Testis (tissue), 3 donors: Measurements from ENCODE around the gene NDRG2. TPM values are rescaled to one million over a fixed set of nuclear protein-coding genes. Genes with fewer than 3 reads are reported as not detected.
"Not testable (repeated sequence)": the region's sequence is repeated elsewhere in the genome, so short reads cannot be mapped to it uniquely, and the experiment has no call there.

Experiments
- DNase-seq: peaks from one replicate; pipeline ENCODE4 v3.0.0-alpha.2; 2019
- H3K27ac ChIP-seq, 2 donors: fragments of 200-600 bp; sonication (generic); one replicate each; pipeline ENCODE4 v1.5.1; 2019
- H3K27me3 ChIP-seq: fragments of 200-600 bp; sonication (generic); one replicate; pipeline ENCODE4 v1.5.1; 2019
- H3K36me3 ChIP-seq: fragments of 200-600 bp; sonication (generic); one replicate; pipeline ENCODE4 v1.5.1; 2017; ENCODE audit warnings: low read depth; ENCODE audit errors: missing control alignments
- H3K4me1 ChIP-seq: fragments of 200-600 bp; sonication (generic); one replicate; pipeline ENCODE4 v1.5.1; 2019
- H3K4me3 ChIP-seq, 2 donors: fragments of 200-600 bp; sonication (generic); one replicate each; pipeline ENCODE4 v1.5.1; 2017 to 2019
- H3K9me3 ChIP-seq: fragments of 200-600 bp; sonication (generic); one replicate; pipeline ENCODE4 v1.5.1; 2017
- POLR2A ChIP-seq: fragments of 450-650 bp; IDR thresholded peaks from one replicate; pipeline ENCODE4 v1.6.1; 2017; ENCODE audit warnings: antibody characterized with exemption, mild to moderate bottlenecking, moderate library complexity
- WGBS, 2 donors: methylation state at CpG; one replicate each; pipeline ENCODE4 v1.1.5; 2018; 5-methylcytosine and 5-hydroxymethylcytosine counted together
- intact Hi-C: fragments of 100-400 bp; cut with DNase I; formaldehyde crosslinking; loops from one replicate; pipeline ENCODE4 v1.15.1; 2023; ENCODE audit warnings: low total_unique reads
- polyA plus RNA-seq: library from polyadenylated mRNA; stranded (reverse); fragments of 350-450 nt; fragmentation: Illumina TruSeq; extraction: RNeasy Lipid Tissue Mini Kit (QIAGEN cat#74804); gene quantifications from one replicate; pipeline ENCODE4 v1.2.3, GENCODE V29; 2014; ENCODE audit warnings: low read depth, low replicate concordance; ENCODE audit not compliant: insufficient read depth
- total RNA-seq, 2 donors: library from RNA; depleted of rRNA; stranded (reverse); fragments of >200 nt; gene quantifications; one replicate each; pipeline ENCODE4 v1.2.3, GENCODE V29; 2016
- TF ChIP-seq, protein P1 (sequence below), 3 experiments: fragments of 450-650 bp in 2 of 3; fragments of 200-600 bp in 1 of 3; sonication (generic) in 1 of 3; IDR thresholded peaks; one replicate each; pipeline ENCODE4 v1.5.1; 2016 to 2019; ENCODE audit warnings: antibody characterized with exemption in 3 of 3, mild to moderate bottlenecking in 2 of 3, moderate library complexity in 1 of 3

The NDRG2 gene
- total and polyA plus RNA-seq, 3 donors from 2014 or later: 85.6 to 106 (median 98.4) TPM

DNA sequence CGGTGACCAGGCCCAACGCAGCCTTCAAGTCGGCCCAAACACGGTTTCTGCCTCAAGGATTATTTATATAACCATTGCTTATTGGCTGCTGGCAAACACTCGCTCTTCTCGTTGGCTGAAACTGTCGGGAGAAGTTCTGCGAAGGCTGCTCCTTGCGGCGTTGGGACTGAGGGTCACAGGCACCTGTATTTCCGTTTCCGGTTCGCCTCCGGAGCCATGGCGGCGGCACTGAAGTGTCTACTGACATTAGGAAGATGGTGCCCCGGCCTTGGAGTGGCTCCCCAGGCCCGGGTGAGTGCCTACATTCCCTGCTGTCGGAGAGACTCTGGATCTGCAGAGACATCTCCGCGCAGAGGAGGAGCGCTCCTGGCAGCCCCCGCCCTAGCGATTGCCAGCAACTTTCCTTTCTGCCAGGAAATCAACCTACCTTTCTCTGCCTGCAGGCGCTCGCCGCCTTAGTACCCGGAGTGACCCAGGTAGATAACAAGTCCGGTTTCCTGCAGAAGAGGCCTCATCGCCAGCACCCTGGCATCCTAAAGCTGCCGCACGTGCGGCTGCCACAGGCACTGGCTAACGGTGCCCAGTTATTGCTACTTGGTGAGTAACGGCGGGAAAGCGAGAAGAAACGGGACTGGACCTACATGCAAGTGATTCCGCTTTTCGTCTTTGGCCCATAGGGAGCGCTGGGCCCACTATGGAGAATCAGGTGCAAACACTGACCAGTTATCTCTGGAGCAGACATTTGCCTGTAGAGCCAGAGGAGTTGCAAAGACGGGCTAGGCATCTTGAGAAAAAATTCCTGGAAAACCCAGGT lies 34.9 kb downstream of the NDRG2 start, which contains the start of gene METTL17:
METTL17 (plus strand) TSS at position 194 of the 814 bp plus-strand sequence; CDS start at position 217, 23 bp downstream.
- H3K36me3 ChIP-seq: no peaks in the 10 kb centered on the region
- 0% methylated on average over 9 to 40 of the region's 42 CpGs for WGBS, 2 donors
- H3K27ac ChIP-seq: peak within 1 kb of the TSS; percentile 65 to 84
- H3K27me3 ChIP-seq: no peaks in the 10 kb centered on the region
- no peaks in the 10 kb centered on the region for H3K9me3 ChIP-seq
- intact Hi-C loops: no loop called here
- DNase-seq: peak; percentile 97
- peak within 1 kb of the TSS; percentile 72 to 97 for H3K4me3 ChIP-seq
- TF ChIP-seq, protein P1, sequence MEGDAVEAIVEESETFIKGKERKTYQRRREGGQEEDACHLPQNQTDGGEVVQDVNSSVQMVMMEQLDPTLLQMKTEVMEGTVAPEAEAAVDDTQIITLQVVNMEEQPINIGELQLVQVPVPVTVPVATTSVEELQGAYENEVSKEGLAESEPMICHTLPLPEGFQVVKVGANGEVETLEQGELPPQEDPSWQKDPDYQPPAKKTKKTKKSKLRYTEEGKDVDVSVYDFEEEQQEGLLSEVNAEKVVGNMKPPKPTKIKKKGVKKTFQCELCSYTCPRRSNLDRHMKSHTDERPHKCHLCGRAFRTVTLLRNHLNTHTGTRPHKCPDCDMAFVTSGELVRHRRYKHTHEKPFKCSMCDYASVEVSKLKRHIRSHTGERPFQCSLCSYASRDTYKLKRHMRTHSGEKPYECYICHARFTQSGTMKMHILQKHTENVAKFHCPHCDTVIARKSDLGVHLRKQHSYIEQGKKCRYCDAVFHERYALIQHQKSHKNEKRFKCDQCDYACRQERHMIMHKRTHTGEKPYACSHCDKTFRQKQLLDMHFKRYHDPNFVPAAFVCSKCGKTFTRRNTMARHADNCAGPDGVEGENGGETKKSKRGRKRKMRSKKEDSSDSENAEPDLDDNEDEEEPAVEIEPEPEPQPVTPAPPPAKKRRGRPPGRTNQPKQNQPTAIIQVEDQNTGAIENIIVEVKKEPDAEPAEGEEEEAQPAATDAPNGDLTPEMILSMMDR (IDR thresholded peaks at IDR 0.05): peak in 1 of 3 experiments; percentile 17
- TF ChIP-seq POLR2A: no peak
- peaks cover 13% of the 10 kb centered on the region for H3K4me1 ChIP-seq

DNA sequence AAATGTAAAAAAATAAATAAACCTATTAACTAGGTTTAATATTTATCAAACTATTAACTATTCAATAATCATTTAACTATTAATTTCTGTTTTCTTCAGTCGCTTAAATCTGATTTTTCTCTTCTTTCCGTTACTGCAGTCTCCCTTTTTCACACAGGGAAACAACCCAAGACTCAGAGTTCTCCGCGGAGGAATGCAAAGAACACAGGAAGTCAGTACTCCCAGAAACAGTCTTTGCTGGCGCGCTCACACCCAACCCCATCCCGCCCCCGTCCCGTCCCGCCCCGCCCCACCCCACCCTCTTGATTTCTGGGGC lies 35.4 kb downstream of the NDRG2 start:
- Histone ChIP-seq H3K27me3 (no peaks in the 10 kb centered on the region), H3K27ac (peak overlapping the region; percentile 65 to 84), H3K9me3 (no peaks in the 10 kb centered on the region), H3K4me1 (peaks cover 13% of the 10 kb centered on the region), H3K36me3 (no peaks in the 10 kb centered on the region), H3K4me3 (peak overlapping the region; percentile 72 to 97)
- 0 to 1% methylated on average over 9 to 11 of the region's 11 CpGs for WGBS, 2 donors
- intact Hi-C loops: no loop called here
- TF ChIP-seq, protein P1 (IDR thresholded peaks at IDR 0.05): no peak
- no peak for DNase-seq

DNA sequence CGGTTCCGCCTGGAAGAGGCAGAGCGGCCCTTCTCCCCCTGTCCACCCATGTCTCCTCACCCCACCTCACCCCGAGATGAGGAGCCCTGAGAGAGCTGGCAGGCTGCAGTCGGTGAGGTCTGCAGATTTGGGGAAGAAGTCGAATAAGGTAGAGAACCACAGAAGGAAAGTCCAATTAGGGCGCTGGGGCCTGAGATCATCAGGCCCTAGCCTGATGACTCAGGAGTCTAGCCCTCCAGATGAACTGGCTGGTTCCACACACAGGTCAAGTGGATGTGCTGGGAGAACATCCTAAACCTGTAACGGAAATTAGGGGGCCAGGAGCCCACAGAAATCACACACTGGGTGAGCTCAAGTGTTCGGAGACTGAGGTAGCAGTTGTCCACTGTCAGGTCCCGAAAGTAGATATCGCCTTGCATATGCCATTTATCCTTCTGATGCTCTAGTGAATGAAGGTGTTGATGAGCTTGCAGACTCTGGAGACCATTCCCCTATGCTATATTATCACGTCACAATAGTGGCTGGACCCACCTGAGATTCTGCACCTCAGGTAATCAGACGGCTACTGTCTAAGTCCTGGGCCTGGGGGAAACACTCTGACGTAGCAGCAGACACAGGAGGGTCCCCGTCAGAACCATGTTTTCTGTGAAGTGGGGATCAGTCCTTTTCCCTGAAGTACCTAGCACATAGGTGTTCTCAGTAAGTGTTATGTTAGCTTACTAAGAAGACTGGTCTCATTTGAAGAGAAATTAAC lies 36.0 kb downstream of the NDRG2 start:
- no peak for DNase-seq
- H3K36me3 ChIP-seq: no peaks in the 10 kb centered on the region
- WGBS, 2 donors: 71 to 75% methylated on average over 15 of the region's 15 CpGs
- TF ChIP-seq, protein P1 (IDR thresholded peaks at IDR 0.05): no peak
- TF ChIP-seq POLR2A: no peak
- peak overlapping the region; percentile 65 to 84 for H3K27ac ChIP-seq
- peaks cover 13% of the 10 kb centered on the region for H3K4me1 ChIP-seq
- intact Hi-C loops: no loop called here
- H3K9me3 ChIP-seq: no peaks in the 10 kb centered on the region
- H3K4me3 ChIP-seq: peak overlapping the region; percentile 72 to 97
- no peaks in the 10 kb centered on the region for H3K27me3 ChIP-seq

DNA sequence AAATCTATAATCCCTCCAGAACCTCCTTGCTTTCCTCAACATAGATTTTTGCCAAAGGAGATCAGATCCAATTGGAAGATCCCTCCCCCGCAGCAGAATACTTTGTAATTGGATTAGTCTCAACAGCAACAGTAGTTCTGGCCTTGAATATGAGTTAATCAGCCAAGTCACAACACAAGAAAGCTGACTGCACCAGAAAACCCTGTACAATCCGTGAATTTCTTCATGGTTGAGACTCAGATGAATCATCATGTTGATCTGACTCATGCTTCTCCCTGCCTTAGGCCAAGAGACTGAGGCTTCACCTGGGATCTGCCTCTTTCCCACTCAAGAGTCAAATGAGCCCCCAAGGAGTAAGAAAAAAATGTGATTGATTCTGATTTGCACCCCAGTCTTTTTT lies 38.0 kb downstream of the NDRG2 start:
- intact Hi-C loops: no loop called here
- no peaks in the 10 kb centered on the region for H3K27me3 ChIP-seq
- peak overlapping the region in 1 of 2 donors; percentile 9 for H3K27ac ChIP-seq
- H3K36me3 ChIP-seq: no peaks in the 10 kb centered on the region
- TF ChIP-seq, protein P1 (IDR thresholded peaks at IDR 0.05): no peak
- no peak for TF ChIP-seq POLR2A
- no peak for DNase-seq
- no peak overlapping the region for H3K4me3 ChIP-seq
- no peaks in the 10 kb centered on the region for H3K9me3 ChIP-seq
- peaks cover 11% of the 10 kb centered on the region for H3K4me1 ChIP-seq
- WGBS, 2 donors: 36 to 38% methylated on average over 2 of the region's 2 CpGs

DNA sequence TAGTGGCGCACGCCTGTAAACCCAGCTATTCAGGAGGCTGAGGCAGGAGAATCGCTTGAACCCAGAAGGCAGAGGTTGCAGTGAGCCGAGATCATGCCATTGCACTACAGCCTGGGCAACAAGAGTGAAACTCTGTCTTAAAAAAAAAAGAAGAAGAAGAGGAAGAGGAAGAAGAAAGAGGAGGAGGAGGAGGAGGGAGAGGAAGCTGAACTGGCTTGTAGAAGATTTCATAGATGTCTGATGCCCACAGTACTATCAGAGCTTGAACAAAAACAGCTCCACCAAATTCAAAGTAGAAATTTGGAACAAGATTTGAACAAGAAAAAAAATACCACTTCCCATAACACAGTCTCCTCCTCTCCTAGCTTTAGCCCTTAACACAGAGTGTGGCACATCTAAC lies 39.2 kb downstream of the NDRG2 start:
- intact Hi-C loops, H3K27ac ChIP-seq, H3K4me1 ChIP-seq, H3K36me3 ChIP-seq, H3K9me3 ChIP-seq, H3K4me3 ChIP-seq, DNase-seq, H3K27me3 ChIP-seq: not testable (repeated sequence)
- WGBS, 2 donors: 85 to 93% methylated on average over 4 of the region's 4 CpGs
